Adrenal gland (tissue), 5 donors: ENCODE data around the gene EXOC6B.

Experiments
- CTCF ChIP-seq, 6 experiments: fragments of 450-650 bp in 4 of 6; fragments of 200-600 bp in 2 of 6; sonication (generic) in 1 of 6; IDR thresholded peaks; 1 replicate in 5 of 6; 2 replicates in 1 of 6; pipeline versions ENCODE4 v1.5.1 to v1.8.0; 2016 to 2021; ENCODE audit warnings: antibody characterized with exemption in 6 of 6, mild to moderate bottlenecking in 2 of 6, moderate library complexity in 1 of 6
- POLR2A ChIP-seq, 2 donors: fragments of 450-650 bp; IDR thresholded peaks; one replicate each; pipeline ENCODE4 v1.6.1; 2017; ENCODE audit warnings: antibody characterized with exemption in 2 of 2, mild to moderate bottlenecking in 2 of 2, moderate library complexity in 1 of 2
- donor health status: DM: no; HTN: no; CAD: no.

- TF ChIP-seq CTCF (IDR thresholded peaks at IDR 0.05): no peak
- TF ChIP-seq POLR2A (IDR thresholded peaks at IDR 0.05): no peak
Measured at GRCh38 chr2:72138011-72138881, 687.6 kb downstream of the EXOC6B start.
